NCI-H1436 (cell line): ENCODE data around the gene EIF3L.

Experiments
- DNase-seq: peaks from one replicate; lab custom pipeline; 2025; lab: John Stamatoyannopoulos, UW

EIF3L gene

GRCh38 chr22:37905534-37906363 lies 56.5 kb downstream of the EIF3L start, which contains the start of gene MICALL1:
MICALL1 (plus strand) TSS chr22:37906297; CDS start chr22:37906423, 126 bp downstream.
- peak; percentile 45 for DNase-seq

- DNase-seq: no peak
Observed at GRCh38 chr22:37906364-37907008, 57.3 kb downstream of the EIF3L start.

- DNase-seq: no peak
Observed at GRCh38 chr22:37907036-37907954, 58.1 kb downstream of the EIF3L start.

GRCh38 chr22:37909766-37910165 lies 60.5 kb downstream of the EIF3L start:
- DNase-seq: no peak

- DNase-seq: no peak
Observed at GRCh38 chr22:37910890-37911672, 61.9 kb downstream of the EIF3L start.

GRCh38 chr22:37911697-37912096 lies 62.5 kb downstream of the EIF3L start:
- no peak for DNase-seq

- DNase-seq: no peak
Observed at GRCh38 chr22:37912171-37912570, 63.0 kb downstream of the EIF3L start.

- DNase-seq: no peak
Observed at GRCh38 chr22:37913233-37913721, 64.1 kb downstream of the EIF3L start.

GRCh38 chr22:37916311-37916710 lies 67.1 kb downstream of the EIF3L start:
- no peak for DNase-seq

- no peak for DNase-seq
Observed at GRCh38 chr22:37917874-37918548, 68.8 kb downstream of the EIF3L start.

- no peak for DNase-seq
Observed at GRCh38 chr22:37918580-37919270, 69.5 kb downstream of the EIF3L start.

GRCh38 chr22:37920126-37920525 lies 70.9 kb downstream of the EIF3L start:
- no peak for DNase-seq

GRCh38 chr22:37922191-37922590 lies 73.0 kb downstream of the EIF3L start:
- no peak for DNase-seq

- no peak for DNase-seq
Observed at GRCh38 chr22:37923927-37924326, 74.7 kb downstream of the EIF3L start.

GRCh38 chr22:37924386-37925065 lies 75.3 kb downstream of the EIF3L start:
- no peak for DNase-seq

GRCh38 chr22:37925330-37925729 lies 76.1 kb downstream of the EIF3L start:
- DNase-seq: no peak

GRCh38 chr22:37925767-37926166 lies 76.5 kb downstream of the EIF3L start:
- DNase-seq: no peak

GRCh38 chr22:37926358-37926757 lies 77.1 kb downstream of the EIF3L start:
- DNase-seq: no peak
